Calu3 (cell line): ENCODE data around the gene FXYD6. TPM values are rescaled to one million over a fixed set of nuclear protein-coding genes. Genes with fewer than 3 reads are reported as not detected.

Source experiments
- BruUV-seq: library from RNA; stranded (reverse); fragments of 400-500 nt; replicated peaks from 2 replicates; lab custom pipeline; 2021; lab: Mats Ljungman, UMichigan
- CTCF ChIA-PET: fragments of 300-600 bp; sonication (Branson Sonifier 250); formaldehyde crosslinking; loops from one replicate; lab custom pipeline; 2022; ENCODE audit warnings: antibody characterized with exemption; lab: Charles Lee
- DNase-seq: peaks from one replicate; pipeline ENCODE4 v3.0.0; 2022
- H3K27ac Mint-ChIP-seq: one replicate; pipeline ENCODE4 v1.8.0; 2022; ENCODE audit warnings: mixed read lengths; ENCODE audit not compliant: unreplicated experiment
- H3K27me3 Mint-ChIP-seq: one replicate; pipeline ENCODE4 v1.8.0; 2022; ENCODE audit warnings: mixed read lengths; ENCODE audit not compliant: unreplicated experiment
- H3K36me3 Mint-ChIP-seq: one replicate; pipeline ENCODE4 v1.8.0; 2022; ENCODE audit warnings: mild to moderate bottlenecking, moderate library complexity, mixed read lengths; ENCODE audit not compliant: insufficient read depth, unreplicated experiment
- H3K4me1 Mint-ChIP-seq: one replicate; pipeline ENCODE4 v1.8.0; 2022; ENCODE audit warnings: mild to moderate bottlenecking, low read depth, mixed read lengths; ENCODE audit not compliant: unreplicated experiment
- H3K4me3 Mint-ChIP-seq: one replicate; pipeline ENCODE4 v1.8.0; 2022; ENCODE audit warnings: mild to moderate bottlenecking, low read depth, moderate library complexity, mixed read lengths; ENCODE audit not compliant: unreplicated experiment
- H3K9me3 Mint-ChIP-seq: one replicate; pipeline ENCODE4 v1.8.0; 2022; ENCODE audit warnings: low read depth, mixed read lengths; ENCODE audit not compliant: unreplicated experiment
- CTCF ChIP-seq: fragments of 200-600 bp; IDR thresholded peaks from one replicate; pipeline ENCODE4 v1.8.0; 2022; ENCODE audit warnings: antibody characterized with exemption; ENCODE audit not compliant: unreplicated experiment
- intact Hi-C: fragments of 100-400 bp; cut with micrococcal nuclease; formaldehyde crosslinking; loops from one replicate; pipeline ENCODE4 v1.10.0; 2022; ENCODE audit not compliant: unreplicated experiment
- total RNA-seq: library from RNA; stranded (reverse); gene quantifications from 2 replicates; pipeline ENCODE4 v1.2.3, GENCODE V29; 2022

FXYD6 gene
- total RNA-seq, 1 experiment from 2014 or later: 0.61 TPM

GRCh38 chr11:117803896-117804295, 72.6 kb downstream of the FXYD6 start:
- no peak overlapping the region for H3K27ac Mint-ChIP-seq
- intact Hi-C loops: no loop called here
- no peaks in the 10 kb centered on the region for H3K9me3 Mint-ChIP-seq
- BruUV-seq: no TSS peak
- CTCF ChIA-PET: interaction anchor here (0.8 kb wide), 1 partner anchor 378 kb away, joined by 3 read pairs; no protein-coding TSS in a partner anchor
- no peak overlapping the region for H3K4me3 Mint-ChIP-seq
- H3K4me1 Mint-ChIP-seq: no peaks in the 10 kb centered on the region
- H3K36me3 Mint-ChIP-seq: no peaks in the 10 kb centered on the region
- no peak for TF ChIP-seq CTCF
- H3K27me3 Mint-ChIP-seq: peaks cover 15% of the 10 kb centered on the region
- DNase-seq: no peak

GRCh38 chr11:117799634-117800033, 76.8 kb downstream of the FXYD6 start:
- H3K4me3 Mint-ChIP-seq: no peak overlapping the region
- BruUV-seq: no TSS peak
- H3K27me3 Mint-ChIP-seq: peaks cover 54% of the 10 kb centered on the region
- no peak for TF ChIP-seq CTCF
- H3K36me3 Mint-ChIP-seq: no peaks in the 10 kb centered on the region
- no peak for DNase-seq
- no peak overlapping the region for H3K27ac Mint-ChIP-seq
- H3K9me3 Mint-ChIP-seq: no peaks in the 10 kb centered on the region
- no peaks in the 10 kb centered on the region for H3K4me1 Mint-ChIP-seq
- CTCF ChIA-PET: interaction anchor here (1.2 kb wide), 1 partner anchor 9 kb away, joined by 3 read pairs; no protein-coding TSS in a partner anchor
- intact Hi-C loops: no loop called here

- Mint-ChIP-seq H3K36me3 (no peaks in the 10 kb centered on the region), H3K4me1 (no peaks in the 10 kb centered on the region), H3K27ac (no peak within 1 kb of the TSS), H3K9me3 (no peaks in the 10 kb centered on the region), H3K27me3 (peaks cover 81% of the 10 kb centered on the region), H3K4me3 (peak within 1 kb of the TSS; percentile 47)
- TF ChIP-seq CTCF: no peak
- DNase-seq: no peak
- no TSS peak for BruUV-seq
- intact Hi-C loops: no loop called here
- CTCF ChIA-PET: no interaction called here
Measured at GRCh38 chr11:117796872-117797529, 79.5 kb downstream of the FXYD6 start, which contains the start of gene DSCAML1. DSCAML1 (minus strand) TSS chr11:117797216; CDS start chr11:117797079, 137 bp downstream.

GRCh38 chr11:117796456-117796871, 80.0 kb downstream of the FXYD6 start:
- Mint-ChIP-seq H3K9me3 (no peaks in the 10 kb centered on the region), H3K4me1 (no peaks in the 10 kb centered on the region), H3K27me3 (peaks cover 86% of the 10 kb centered on the region), H3K4me3 (peak overlapping the region; percentile 47), H3K27ac (no peak overlapping the region), H3K36me3 (no peaks in the 10 kb centered on the region)
- no peak for TF ChIP-seq CTCF
- CTCF ChIA-PET: no interaction called here
- intact Hi-C loops: no loop called here
- BruUV-seq: no TSS peak
- no peak for DNase-seq
